Measurements from ENCODE around the gene CES4A. TPM values are rescaled to one million over a fixed set of nuclear protein-coding genes. Genes with fewer than 3 reads are reported as not detected.

Gene CES4A
- total and polyA plus RNA-seq, 12 donors, result 3.8 to 20.6 (median 6.2) TPM

- TF ChIP-seq CTCF (IDR thresholded peaks at IDR 0.05), result no peak
- Histone ChIP-seq H3K4me1 (peaks cover 0 to 11% (median 0%) of the 10 kb centered on the region in 9 donors), H3K4me3 (no peak overlapping the region), H3K27ac (no peak overlapping the region), H3K9me3 (no peaks in the 10 kb centered on the region), H3K36me3 (no peaks in the 10 kb centered on the region), H3K27me3 (no peaks in the 10 kb centered on the region)
- DNase-seq (no peak), ATAC-seq (no peak)
- intact Hi-C loops (cut with DNase I), result no loop called here
- 85 to 88% methylated on average over 3 of the region's 3 CpGs for WGBS, 2 donors
These were observed 32.9 kb downstream of the CES4A start for GRCh38 chr16:67021321-67021720.

DNA sequence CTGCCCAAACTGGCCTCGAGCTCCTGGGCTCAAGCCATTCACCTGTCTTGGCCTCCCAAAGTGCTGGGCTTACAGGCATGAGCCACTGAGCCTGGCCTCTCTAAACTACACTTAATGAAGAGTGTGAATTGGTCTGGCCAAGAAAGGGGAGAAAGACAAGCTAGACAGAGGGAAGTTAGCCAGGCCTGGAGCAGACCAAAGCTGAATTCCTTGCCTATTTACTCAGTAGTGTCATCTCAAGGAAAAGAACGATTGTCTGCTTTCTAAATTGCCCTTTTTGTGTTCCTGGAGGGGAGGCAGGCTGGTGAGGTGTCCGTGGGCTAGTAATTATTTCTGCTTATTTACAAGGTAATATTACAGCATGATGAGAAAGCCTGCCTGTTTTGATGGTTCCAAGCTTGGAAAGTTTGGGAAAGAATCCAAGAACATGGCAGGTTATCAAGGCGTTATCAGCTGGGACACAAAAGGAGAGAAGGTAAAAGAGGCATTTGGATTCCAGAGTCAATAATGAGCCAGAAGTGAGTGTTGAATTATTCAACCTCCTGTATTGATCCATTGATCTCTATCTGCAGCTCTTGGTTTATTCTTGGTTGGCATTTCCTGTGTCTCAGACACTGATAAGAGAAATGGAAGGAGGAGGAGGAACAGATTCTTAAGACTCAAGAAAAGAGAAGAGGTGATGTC lies 34.3 kb downstream of the CES4A start:
- WGBS, 2 donors, result 66 to 67% methylated on average over 4 of the region's 4 CpGs
- Histone ChIP-seq H3K36me3 (no peaks in the 10 kb centered on the region), H3K4me1 (peaks cover 0 to 11% (median 0%) of the 10 kb centered on the region in 9 donors), H3K27me3 (no peaks in the 10 kb centered on the region), H3K9me3 (no peaks in the 10 kb centered on the region), H3K27ac (no peak overlapping the region), H3K4me3 (no peak overlapping the region)
- intact Hi-C loops (cut with DNase I), result no loop called here
- no peak for TF ChIP-seq CTCF (IDR thresholded peaks at IDR 0.05)
- ATAC-seq (no peak), DNase-seq (no peak)

- intact Hi-C loops (cut with DNase I), result no loop called here
- Histone ChIP-seq H3K9me3 (no peaks in the 10 kb centered on the region), H3K36me3 (no peaks in the 10 kb centered on the region), H3K27ac (no peak overlapping the region), H3K4me3 (no peak overlapping the region), H3K4me1 (peaks cover 0 to 19% (median 6%) of the 10 kb centered on the region in 9 donors), H3K27me3 (no peaks in the 10 kb centered on the region)
- ATAC-seq (no peak), DNase-seq (no peak)
- TF ChIP-seq CTCF (IDR thresholded peaks at IDR 0.05), result no peak
- WGBS, 2 donors, result 93 to 96% methylated on average over 1 of the region's 1 CpG
These were observed 35.3 kb downstream of the CES4A start for GRCh38 chr16:67023689-67024088.

DNA sequence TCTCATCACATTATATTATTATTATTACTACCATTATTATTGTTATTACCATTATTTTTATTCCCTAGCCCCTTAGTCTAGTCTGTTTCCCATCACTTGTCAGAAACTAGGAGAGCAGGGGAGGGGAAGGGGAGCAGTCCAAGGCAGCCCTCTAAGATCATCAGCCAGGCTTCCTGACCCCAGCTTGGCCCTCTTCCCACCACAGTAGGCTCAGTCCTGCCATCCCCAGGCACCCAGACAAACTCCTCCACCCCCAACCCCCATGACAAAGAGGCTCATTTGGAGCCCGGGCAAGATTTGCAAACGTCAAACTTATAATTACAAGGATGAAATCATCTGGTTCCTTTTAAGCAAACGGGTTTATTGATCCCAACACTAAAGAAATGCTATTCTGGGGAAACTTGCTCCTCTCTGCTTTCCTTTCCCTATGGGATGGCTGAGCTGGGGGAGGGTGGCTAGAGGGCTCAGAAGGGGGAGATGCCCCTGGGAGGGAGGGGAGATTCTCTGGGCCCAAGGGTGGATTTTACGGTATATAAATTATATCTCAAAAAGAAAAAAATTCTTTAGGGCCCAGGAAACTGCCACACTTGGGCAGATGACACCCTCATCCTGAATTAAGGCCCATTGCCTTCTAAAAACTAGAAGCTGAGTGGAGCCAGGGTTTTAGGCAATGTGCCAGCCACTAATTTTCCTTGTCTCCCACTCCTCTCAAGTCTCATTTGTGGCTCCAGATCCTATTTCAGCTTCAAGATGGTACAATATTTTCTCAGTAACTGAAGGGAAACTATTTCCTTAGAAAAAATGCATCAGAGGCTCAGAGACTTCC lies 36.2 kb downstream of the CES4A start:
- Histone ChIP-seq H3K4me3 (no peak overlapping the region), H3K4me1 (peaks cover 0 to 19% (median 7%) of the 10 kb centered on the region in 9 donors), H3K27ac (no peak overlapping the region), H3K36me3 (no peaks in the 10 kb centered on the region), H3K9me3 (no peaks in the 10 kb centered on the region), H3K27me3 (no peaks in the 10 kb centered on the region)
- 67% methylated on average over 4 of the region's 4 CpGs for WGBS, 2 donors
- intact Hi-C loops (cut with DNase I), result no loop called here
- DNase-seq (no peak), ATAC-seq (no peak)
- TF ChIP-seq CTCF (IDR thresholded peaks at IDR 0.05), result no peak
